Panc1 (cell line): ENCODE data around the gene ZNF644.

Experiments
- REST ChIP-seq, 2 experiments: IDR thresholded peaks; 2 replicates each; pipeline ENCODE4 v1.6.1; 2011 to 2012; ENCODE audit warnings: low read depth in 2 of 2, control low read depth in 1 of 2, low read length in 1 of 2, mild to moderate bottlenecking in 1 of 2, moderate library complexity in 1 of 2; ENCODE audit not compliant: insufficient read depth in 1 of 2
- TF ChIP-seq, protein P1 (sequence below): fragments of 450-650 bp; IDR thresholded peaks from 2 replicates; pipeline ENCODE4 v1.5.1; 2017; ENCODE audit warnings: mild to moderate bottlenecking

DNA sequence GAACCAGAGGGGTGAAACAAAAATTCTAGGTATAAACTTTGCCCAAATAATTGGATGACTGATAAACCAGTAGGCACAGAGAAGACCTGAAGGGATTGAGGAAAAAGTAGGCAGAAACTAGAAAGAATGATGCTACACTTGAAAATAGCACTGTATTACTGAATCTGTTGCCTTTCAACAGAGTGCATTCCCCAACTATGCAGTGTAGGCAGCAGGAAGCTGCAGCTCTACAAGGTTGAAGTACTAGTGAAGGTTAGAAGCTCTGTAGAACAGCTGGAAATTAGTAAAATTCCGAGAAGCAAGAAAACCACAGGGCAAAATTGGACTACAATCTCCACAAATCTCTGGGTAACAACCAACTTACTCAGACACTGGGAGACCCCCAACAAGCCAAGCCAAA lies 27.4 kb downstream of the ZNF644 start:
- TF ChIP-seq, protein P1, sequence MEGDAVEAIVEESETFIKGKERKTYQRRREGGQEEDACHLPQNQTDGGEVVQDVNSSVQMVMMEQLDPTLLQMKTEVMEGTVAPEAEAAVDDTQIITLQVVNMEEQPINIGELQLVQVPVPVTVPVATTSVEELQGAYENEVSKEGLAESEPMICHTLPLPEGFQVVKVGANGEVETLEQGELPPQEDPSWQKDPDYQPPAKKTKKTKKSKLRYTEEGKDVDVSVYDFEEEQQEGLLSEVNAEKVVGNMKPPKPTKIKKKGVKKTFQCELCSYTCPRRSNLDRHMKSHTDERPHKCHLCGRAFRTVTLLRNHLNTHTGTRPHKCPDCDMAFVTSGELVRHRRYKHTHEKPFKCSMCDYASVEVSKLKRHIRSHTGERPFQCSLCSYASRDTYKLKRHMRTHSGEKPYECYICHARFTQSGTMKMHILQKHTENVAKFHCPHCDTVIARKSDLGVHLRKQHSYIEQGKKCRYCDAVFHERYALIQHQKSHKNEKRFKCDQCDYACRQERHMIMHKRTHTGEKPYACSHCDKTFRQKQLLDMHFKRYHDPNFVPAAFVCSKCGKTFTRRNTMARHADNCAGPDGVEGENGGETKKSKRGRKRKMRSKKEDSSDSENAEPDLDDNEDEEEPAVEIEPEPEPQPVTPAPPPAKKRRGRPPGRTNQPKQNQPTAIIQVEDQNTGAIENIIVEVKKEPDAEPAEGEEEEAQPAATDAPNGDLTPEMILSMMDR = no peak
- TF ChIP-seq REST (IDR thresholded peaks at IDR 0.05; ENCODE audit: insufficient read depth in 1 of 2, low read depth in 2 of 2, low read length in 1 of 2) = no peak
